ENCODE measurements around the gene STAC3. TPM values are rescaled to one million over a fixed set of nuclear protein-coding genes. Genes with fewer than 3 reads are reported as not detected.

The STAC3 gene
- total RNA-seq, 1 experiment from 2014 or later: 2.8 TPM

DNA sequence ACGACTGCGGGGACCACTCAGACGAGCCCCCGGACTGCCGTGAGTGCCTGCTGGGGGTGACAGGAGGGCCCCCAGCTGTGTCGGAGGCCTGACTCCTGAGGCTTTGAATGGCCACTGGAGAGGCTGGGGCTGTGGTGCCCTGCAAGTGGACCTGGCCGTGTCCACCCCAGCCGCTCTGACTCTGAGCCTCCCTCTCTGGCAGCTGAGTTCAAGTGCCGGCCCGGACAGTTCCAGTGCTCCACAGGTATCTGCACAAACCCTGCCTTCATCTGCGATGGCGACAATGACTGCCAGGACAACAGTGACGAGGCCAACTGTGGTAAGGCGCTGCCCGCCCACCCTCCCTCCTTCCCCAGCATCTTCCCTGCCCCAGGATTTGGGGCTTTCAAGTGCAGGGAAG is 50.5 kb downstream of the STAC3 start:
- DNase-seq: no peak
- H3K56ac ChIP-seq (ENCODE audit: insufficient read length, low read depth, low read length): no peak overlapping the region
- H3K23me2 ChIP-seq (ENCODE audit: insufficient read length, low read depth, low read length, poor library complexity, severe bottlenecking): no peaks in the 10 kb centered on the region
- H3K79me1 ChIP-seq (ENCODE audit: insufficient read depth, low read depth, low read length, poor library complexity, severe bottlenecking): no peaks in the 10 kb centered on the region
- no peak overlapping the region for H3K27ac Mint-ChIP-seq
- H2BK15ac ChIP-seq (ENCODE audit: low read depth, low read length): no peak overlapping the region
- H2BK20ac ChIP-seq (ENCODE audit: low read depth, low read length, poor library complexity, severe bottlenecking): no peak overlapping the region
- H3K4me3 Mint-ChIP-seq: no peak overlapping the region
- H2AK5ac ChIP-seq (ENCODE audit: insufficient read length, low read length): no peak overlapping the region
- H2BK5ac ChIP-seq (ENCODE audit: insufficient read length, low read length): no peak overlapping the region
- H3K9ac ChIP-seq (ENCODE audit: extremely low read depth, insufficient read length, low read length): no peak overlapping the region
- H3K23ac ChIP-seq (ENCODE audit: insufficient read length, low read depth, low read length): no peak overlapping the region
- no CpG with 5 or more reads among the region's 15 CpGs for WGBS (ENCODE audit: extremely low coverage, insufficient read length, low lambda C conversion rate)
- H3K18ac ChIP-seq (ENCODE audit: insufficient read length, low read depth, low read length): no peak overlapping the region
- H4K91ac ChIP-seq (ENCODE audit: insufficient read length, low read depth, low read length): no peak overlapping the region
- H3K79me2 ChIP-seq (ENCODE audit: insufficient read depth, low read length): no peaks in the 10 kb centered on the region
- H3K4ac ChIP-seq (ENCODE audit: low read depth, low read length): no peak overlapping the region
- H3T11ph ChIP-seq (ENCODE audit: low read length): no peak overlapping the region
- H3K4me1 ChIP-seq (ENCODE audit: insufficient read depth, low read length): no peaks in the 10 kb centered on the region
- no peak overlapping the region for H2BK120ac ChIP-seq (ENCODE audit: low read depth, low read length, poor library complexity, severe bottlenecking)
- no peaks in the 10 kb centered on the region for H3K9me3 ChIP-seq (ENCODE audit: control insufficient read depth, low read depth, low read length)
- no peak overlapping the region for H3K4me2 ChIP-seq (ENCODE audit: insufficient read depth, insufficient read length, low read length)
- H4K20me1 ChIP-seq (ENCODE audit: control insufficient read depth, insufficient read depth, insufficient read length): no peaks in the 10 kb centered on the region
- TF ChIP-seq, protein P1, sequence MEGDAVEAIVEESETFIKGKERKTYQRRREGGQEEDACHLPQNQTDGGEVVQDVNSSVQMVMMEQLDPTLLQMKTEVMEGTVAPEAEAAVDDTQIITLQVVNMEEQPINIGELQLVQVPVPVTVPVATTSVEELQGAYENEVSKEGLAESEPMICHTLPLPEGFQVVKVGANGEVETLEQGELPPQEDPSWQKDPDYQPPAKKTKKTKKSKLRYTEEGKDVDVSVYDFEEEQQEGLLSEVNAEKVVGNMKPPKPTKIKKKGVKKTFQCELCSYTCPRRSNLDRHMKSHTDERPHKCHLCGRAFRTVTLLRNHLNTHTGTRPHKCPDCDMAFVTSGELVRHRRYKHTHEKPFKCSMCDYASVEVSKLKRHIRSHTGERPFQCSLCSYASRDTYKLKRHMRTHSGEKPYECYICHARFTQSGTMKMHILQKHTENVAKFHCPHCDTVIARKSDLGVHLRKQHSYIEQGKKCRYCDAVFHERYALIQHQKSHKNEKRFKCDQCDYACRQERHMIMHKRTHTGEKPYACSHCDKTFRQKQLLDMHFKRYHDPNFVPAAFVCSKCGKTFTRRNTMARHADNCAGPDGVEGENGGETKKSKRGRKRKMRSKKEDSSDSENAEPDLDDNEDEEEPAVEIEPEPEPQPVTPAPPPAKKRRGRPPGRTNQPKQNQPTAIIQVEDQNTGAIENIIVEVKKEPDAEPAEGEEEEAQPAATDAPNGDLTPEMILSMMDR (conservative IDR thresholded peaks at IDR 0.05): no peak
- H2BK12ac ChIP-seq (ENCODE audit: insufficient read length, low read depth, low read length): no peak overlapping the region
- H3K9me3 Mint-ChIP-seq: no peaks in the 10 kb centered on the region
- H4K8ac ChIP-seq (replicated peaks; ENCODE audit: insufficient read length, low read depth, low read length): no peak overlapping the region
- peaks cover 54 to 98% (median 95%) of the 10 kb centered on the region in 3 experiments for H3K36me3 Mint-ChIP-seq (ENCODE audit: insufficient read depth in 1 of 3, low read depth in 3 of 3)
- no peak overlapping the region for H4K5ac ChIP-seq (ENCODE audit: insufficient read length, low read depth, low read length)
- H3K4me1 Mint-ChIP-seq: no peaks in the 10 kb centered on the region
- no peaks in the 10 kb centered on the region for H3K27me3 Mint-ChIP-seq (ENCODE audit: low read depth)
- no peak overlapping the region for H3K27ac ChIP-seq (ENCODE audit: insufficient read length, low read depth, low read length)
- no peak overlapping the region for H2AFZ ChIP-seq (ENCODE audit: low read length)
- no peaks in the 10 kb centered on the region for H3K27me3 ChIP-seq (ENCODE audit: insufficient read depth, low read length)
- H3K14ac ChIP-seq (ENCODE audit: insufficient read depth, low read length): no peak overlapping the region

All from H9 (cell line).